HG03280 (cell line): ENCODE results near the gene DDA1.
"Not testable (repeated sequence)": the region's sequence is repeated elsewhere in the genome, so short reads cannot be mapped to it uniquely, and the experiment has no call there.

Experiments used
- ATAC-seq: cut with Tn5 transposase; IDR thresholded peaks from one replicate; pipeline ENCODE4 v1.9.1; 2021; ENCODE audit warnings: mild to moderate bottlenecking, moderate library complexity; ENCODE audit not compliant: unreplicated experiment

The DDA1 gene

GRCh38 chr19:17341386-17341785 lies 32.0 kb downstream of the DDA1 start:
- ATAC-seq: no peak

- no peak for ATAC-seq
Observed at GRCh38 chr19:17341845-17342244, 32.5 kb downstream of the DDA1 start.

GRCh38 chr19:17346109-17346671 lies 36.8 kb downstream of the DDA1 start:
- no peak for ATAC-seq

- ATAC-seq: no peak
Observed at GRCh38 chr19:17347361-17347760, 38.0 kb downstream of the DDA1 start.

- ATAC-seq: no peak
Observed at GRCh38 chr19:17347877-17348276, 38.5 kb downstream of the DDA1 start.

- ATAC-seq: no peak
Observed at GRCh38 chr19:17348700-17349099, 39.3 kb downstream of the DDA1 start.

- no peak for ATAC-seq
Observed at GRCh38 chr19:17351815-17352435, 42.6 kb downstream of the DDA1 start.

- no peak for ATAC-seq
Observed at GRCh38 chr19:17352608-17353280, 43.4 kb downstream of the DDA1 start.

GRCh38 chr19:17353386-17353785 lies 44.0 kb downstream of the DDA1 start:
- no peak for ATAC-seq

GRCh38 chr19:17357078-17357666 lies 47.8 kb downstream of the DDA1 start:
- ATAC-seq: no peak

- ATAC-seq: no peak
Observed at GRCh38 chr19:17357724-17358123, 48.4 kb downstream of the DDA1 start.

- no peak for ATAC-seq
Observed at GRCh38 chr19:17358395-17358794, 49.0 kb downstream of the DDA1 start.

- ATAC-seq: no peak
Observed at GRCh38 chr19:17359905-17360800, 50.8 kb downstream of the DDA1 start.

GRCh38 chr19:17363852-17364605 lies 54.7 kb downstream of the DDA1 start:
- not testable (repeated sequence) for ATAC-seq

GRCh38 chr19:17365361-17365760 lies 56.0 kb downstream of the DDA1 start:
- ATAC-seq: no peak

GRCh38 chr19:17370026-17370587 lies 60.7 kb downstream of the DDA1 start:
- ATAC-seq: no peak
